ENCODE results near the gene NHLH1.

NHLH1 gene

GRCh38 chr1:160367934-160368923 is 1.4 kb downstream of the NHLH1 start:
- TF ChIP-seq CTCF (IDR thresholded peaks at IDR 0.05; ENCODE audit: borderline replicate concordance, control extremely low read depth, extremely low read depth, insufficient read depth, missing control alignments), result no peak
- in situ Hi-C loops (cut with MboI; ENCODE audit: low sequenced_read_pairs, unreplicated experiment), result no loop called here
- no peak for DNase-seq (ENCODE audit: low spot score)

- no peak for TF ChIP-seq CTCF (IDR thresholded peaks at IDR 0.05; ENCODE audit: borderline replicate concordance, control extremely low read depth, extremely low read depth, insufficient read depth, missing control alignments)
- no peak for DNase-seq (ENCODE audit: low spot score)
- in situ Hi-C loops (cut with MboI; ENCODE audit: low sequenced_read_pairs, unreplicated experiment), result no loop called here
These were observed 2.2 kb downstream of the NHLH1 start for GRCh38 chr1:160369087-160369486.

- no peak for DNase-seq (ENCODE audit: low spot score)
- no peak for TF ChIP-seq CTCF (IDR thresholded peaks at IDR 0.05; ENCODE audit: borderline replicate concordance, control extremely low read depth, extremely low read depth, insufficient read depth, missing control alignments)
- in situ Hi-C loops (cut with MboI; ENCODE audit: low sequenced_read_pairs, unreplicated experiment), result loop anchor here (10.0 kb wide), 2 partner anchors 176 to 276 kb away; partner anchors contain the start of genes CASQ1 and IGSF8
These were observed 3.9 kb downstream of the NHLH1 start for GRCh38 chr1:160370561-160371345.

- in situ Hi-C loops (cut with MboI; ENCODE audit: low sequenced_read_pairs, unreplicated experiment), result loop anchor here (10.0 kb wide), 2 partner anchors 176 to 276 kb away; partner anchors contain the start of genes CASQ1 and IGSF8
- TF ChIP-seq CTCF (IDR thresholded peaks at IDR 0.05; ENCODE audit: borderline replicate concordance, control extremely low read depth, extremely low read depth, insufficient read depth, missing control alignments), result no peak
These were observed 4.4 kb downstream of the NHLH1 start for GRCh38 chr1:160371346-160371631.

GRCh38 chr1:160371756-160372155 is 4.9 kb downstream of the NHLH1 start:
- TF ChIP-seq CTCF (IDR thresholded peaks at IDR 0.05; ENCODE audit: borderline replicate concordance, control extremely low read depth, extremely low read depth, insufficient read depth, missing control alignments), result no peak
- in situ Hi-C loops (cut with MboI; ENCODE audit: low sequenced_read_pairs, unreplicated experiment), result loop anchor here (10.0 kb wide), 2 partner anchors 177 to 277 kb away; partner anchors contain the start of genes CASQ1 and IGSF8
- DNase-seq (ENCODE audit: low spot score), result no peak

More at GRCh38 chr1:160371346-160371631, 4.4 kb downstream of the NHLH1 start:
- DNase-seq (ENCODE audit: low spot score), result no peak

- DNase-seq (ENCODE audit: low spot score), result no peak
- no peak for TF ChIP-seq CTCF (IDR thresholded peaks at IDR 0.05; ENCODE audit: borderline replicate concordance, control extremely low read depth, extremely low read depth, insufficient read depth, missing control alignments)
- in situ Hi-C loops (cut with MboI; ENCODE audit: low sequenced_read_pairs, unreplicated experiment), result loop anchor here (10.0 kb wide), 2 partner anchors 179 to 279 kb away; partner anchors contain the start of genes CASQ1 and IGSF8
These were observed 6.8 kb downstream of the NHLH1 start for GRCh38 chr1:160373696-160374095.

All from GM13976 (cell line).